Stimulated activated memory B cell treated with anti-CD40 and anti-IgM and Interleukin-4, amounts not matched to agents 10 μg/mL and 1 μg/mL and 100 μg/mL, for 72 hours (primary cell): Measurements from ENCODE around the gene LPP.

ENCODE experiments used
- ATAC-seq: fragments of 150-1000 bp; cut with Tn5 transposase; 2 replicates; pipeline ENCODE4 v1.10.0; 2021
- H3K27ac Mint-ChIP-seq: one replicate; pipeline ENCODE4 v1.8.0; 2022; ENCODE audit warnings: mild to moderate bottlenecking, mixed read lengths
- H3K27me3 Mint-ChIP-seq: one replicate; pipeline ENCODE4 v1.8.0; 2022; ENCODE audit warnings: mixed read lengths
- H3K36me3 Mint-ChIP-seq: one replicate; pipeline ENCODE4 v1.8.0; 2022; ENCODE audit warnings: mixed read lengths
- H3K4me1 Mint-ChIP-seq: one replicate; pipeline ENCODE4 v1.8.0; 2022; ENCODE audit warnings: mixed read lengths
- H3K4me3 Mint-ChIP-seq: one replicate; pipeline ENCODE4 v1.8.0; 2022; ENCODE audit warnings: mild to moderate bottlenecking, moderate library complexity, mixed read lengths
- H3K9me3 Mint-ChIP-seq: one replicate; pipeline ENCODE4 v1.8.0; 2022; ENCODE audit warnings: mixed read lengths

The LPP gene

DNA sequence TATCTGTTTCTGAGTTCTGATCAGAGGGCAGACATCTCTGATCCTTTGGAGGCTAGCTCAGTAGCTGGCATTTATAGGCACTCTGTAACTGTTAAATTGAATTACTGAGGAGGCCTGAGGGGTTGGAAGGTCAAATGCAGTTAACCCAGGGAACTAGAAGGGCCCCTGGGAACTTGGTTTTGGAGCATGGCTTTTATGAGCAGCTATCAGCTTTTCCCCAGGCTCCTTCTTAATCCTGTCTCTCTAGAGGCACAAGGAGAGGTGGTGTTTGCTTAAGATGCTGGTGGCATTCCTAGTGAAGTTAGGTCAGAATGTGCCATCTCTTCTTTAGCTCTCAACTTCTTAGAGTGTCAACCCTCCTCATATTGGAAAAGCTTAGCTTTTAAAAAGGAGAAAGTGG, 128.9 kb downstream of the LPP start:
- no peaks in the 10 kb centered on the region for H3K9me3 Mint-ChIP-seq
- H3K4me1 Mint-ChIP-seq: peaks cover 53% of the 10 kb centered on the region
- no peak for ATAC-seq
- H3K36me3 Mint-ChIP-seq: peaks cover 12% of the 10 kb centered on the region
- no peaks in the 10 kb centered on the region for H3K27me3 Mint-ChIP-seq
- H3K4me3 Mint-ChIP-seq: no peak overlapping the region
- H3K27ac Mint-ChIP-seq: peak overlapping the region; percentile 3

DNA sequence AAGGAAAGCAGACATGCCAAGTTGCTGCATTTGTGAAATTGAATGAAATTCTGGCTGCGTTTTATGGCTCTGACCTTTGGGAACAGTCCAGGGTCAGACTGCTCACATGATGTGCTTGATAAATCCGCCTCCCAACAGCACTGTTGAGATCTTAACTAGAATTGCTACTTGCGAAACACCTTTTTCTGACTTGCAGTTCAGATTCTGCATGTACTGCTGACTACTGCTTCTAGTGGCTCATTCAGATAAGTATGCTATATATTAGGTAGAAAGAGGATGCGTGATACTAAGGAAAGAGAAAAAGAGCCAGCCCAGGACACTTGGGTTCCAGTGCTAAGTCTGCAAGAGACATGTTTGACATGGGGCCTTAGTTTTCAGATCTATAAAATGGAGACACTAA, 129.4 kb downstream of the LPP start:
- ATAC-seq: no peak
- H3K9me3 Mint-ChIP-seq: no peaks in the 10 kb centered on the region

DNA sequence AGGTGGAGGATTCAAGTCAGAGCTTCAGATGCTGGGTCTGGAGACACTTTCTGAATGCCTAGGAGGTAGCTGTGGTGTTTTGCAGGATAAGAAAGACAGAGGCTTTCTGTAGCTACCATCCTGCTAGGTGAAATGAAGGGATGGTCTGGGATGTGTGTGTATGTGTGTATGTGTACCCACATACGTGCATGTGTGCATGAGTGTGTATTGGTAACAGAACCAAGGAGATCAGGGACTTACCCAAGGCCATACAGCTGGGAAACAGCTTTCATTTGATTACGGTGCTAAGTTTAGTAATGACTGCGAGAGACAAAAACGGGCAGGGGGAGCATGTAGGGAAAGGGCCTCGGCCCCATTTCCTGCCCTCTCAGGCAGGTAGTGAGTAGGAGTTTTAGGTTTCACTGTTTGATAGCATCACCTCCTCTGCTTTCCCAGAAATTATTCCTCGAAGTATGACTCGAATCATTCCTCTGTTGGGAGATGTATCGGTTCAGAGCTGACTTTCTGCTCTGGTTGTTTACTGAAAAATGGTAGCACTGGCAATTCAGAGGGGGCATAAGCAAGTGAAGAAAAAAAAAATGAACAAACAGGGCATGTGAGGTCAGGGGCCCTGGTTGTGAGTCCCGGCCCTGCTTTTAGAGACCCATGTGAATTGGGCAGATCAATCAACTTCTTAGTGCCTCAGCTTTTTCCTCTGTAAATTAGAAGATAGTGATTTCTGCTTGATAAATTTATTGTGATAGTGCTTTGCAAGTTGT, 130.7 kb downstream of the LPP start:
- no peaks in the 10 kb centered on the region for H3K27me3 Mint-ChIP-seq
- no peak overlapping the region for H3K4me3 Mint-ChIP-seq
- H3K27ac Mint-ChIP-seq: peak overlapping the region; percentile 46
- peaks cover 47% of the 10 kb centered on the region for H3K4me1 Mint-ChIP-seq
- peak; percentile 73 for ATAC-seq
- peaks cover 5% of the 10 kb centered on the region for H3K36me3 Mint-ChIP-seq
- no peaks in the 10 kb centered on the region for H3K9me3 Mint-ChIP-seq

More for the DNA sequence above, 129.4 kb downstream of the LPP start:
- Mint-ChIP-seq H3K36me3 (peaks cover 8% of the 10 kb centered on the region), H3K27ac (peak overlapping the region; percentile 46), H3K4me1 (peaks cover 51% of the 10 kb centered on the region), H3K27me3 (no peaks in the 10 kb centered on the region), H3K4me3 (no peak overlapping the region)

- Mint-ChIP-seq H3K4me1 (peaks cover 46% of the 10 kb centered on the region), H3K36me3 (peaks cover 9% of the 10 kb centered on the region), H3K9me3 (no peaks in the 10 kb centered on the region), H3K4me3 (no peak overlapping the region), H3K27me3 (no peaks in the 10 kb centered on the region), H3K27ac (no peak overlapping the region)
- no peak for ATAC-seq
Measured at GRCh38 chr3:188286087-188286513, 132.1 kb downstream of the LPP start.

DNA sequence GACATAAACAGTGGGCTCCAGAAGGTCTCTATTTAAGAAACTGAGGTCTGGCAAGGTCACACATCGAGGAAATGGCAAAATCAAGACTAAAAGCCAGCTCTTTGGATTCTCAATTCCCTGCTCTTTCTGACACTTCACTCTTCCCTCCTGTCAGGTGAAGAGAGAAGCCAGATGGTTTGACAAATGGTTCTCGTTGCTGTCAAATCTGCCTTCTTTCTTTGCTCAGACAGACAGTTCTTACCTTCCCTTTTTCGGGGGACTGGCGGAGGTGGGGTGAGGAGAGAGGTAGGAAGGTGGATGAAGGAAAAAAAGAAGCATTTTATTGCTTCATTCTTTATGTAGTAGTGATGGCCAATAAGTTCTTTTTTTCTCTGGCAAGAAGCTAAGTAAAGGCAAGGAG, 133.4 kb downstream of the LPP start:
- no peak for ATAC-seq
- peak overlapping the region; percentile 27 for H3K27ac Mint-ChIP-seq
- H3K4me3 Mint-ChIP-seq: no peak overlapping the region
- no peaks in the 10 kb centered on the region for H3K27me3 Mint-ChIP-seq
- no peaks in the 10 kb centered on the region for H3K9me3 Mint-ChIP-seq
- H3K4me1 Mint-ChIP-seq: peaks cover 51% of the 10 kb centered on the region
- H3K36me3 Mint-ChIP-seq: peaks cover 11% of the 10 kb centered on the region

DNA sequence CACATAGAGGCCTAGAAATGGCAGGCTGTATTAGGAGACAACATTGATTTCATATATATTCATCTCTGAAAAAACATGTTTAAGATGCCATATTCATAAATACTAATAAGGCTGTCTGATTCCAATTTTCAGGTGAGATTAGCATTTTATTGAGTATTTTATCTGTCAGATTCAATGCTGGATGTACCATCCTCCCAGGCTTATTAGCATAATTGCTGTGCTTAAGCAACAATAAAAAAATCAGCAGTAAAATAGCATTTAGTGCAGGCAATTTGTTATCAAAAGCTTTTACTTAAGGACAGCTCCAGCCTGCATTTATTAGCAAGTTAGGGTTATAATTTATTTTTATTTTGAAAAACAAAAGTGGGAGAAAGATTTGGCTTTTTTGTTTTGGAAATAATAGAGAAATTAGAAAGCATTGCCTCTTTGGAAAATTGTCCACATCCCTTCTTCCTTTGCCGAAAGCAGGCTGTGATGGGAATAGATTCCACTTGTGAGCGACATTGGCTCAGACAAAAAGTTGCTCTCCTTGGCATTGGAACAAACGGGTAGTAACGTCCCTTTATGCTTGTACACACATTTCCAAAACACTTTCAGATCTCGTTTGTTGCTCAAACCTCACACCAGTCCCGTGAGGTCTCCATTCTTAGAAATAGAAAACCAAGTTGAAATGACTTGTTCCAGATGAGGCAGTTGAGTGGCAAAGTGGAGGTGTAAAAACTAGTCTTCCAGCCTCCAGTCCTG, 134.0 kb downstream of the LPP start:
- H3K27ac Mint-ChIP-seq: peak overlapping the region; percentile 27
- H3K36me3 Mint-ChIP-seq: peaks cover 11% of the 10 kb centered on the region
- H3K4me3 Mint-ChIP-seq: no peak overlapping the region
- no peaks in the 10 kb centered on the region for H3K27me3 Mint-ChIP-seq
- H3K4me1 Mint-ChIP-seq: peaks cover 51% of the 10 kb centered on the region
- ATAC-seq: no peak
- no peaks in the 10 kb centered on the region for H3K9me3 Mint-ChIP-seq

GRCh38 chr3:188292251-188292650, 138.3 kb downstream of the LPP start:
- Mint-ChIP-seq H3K27me3 (no peaks in the 10 kb centered on the region), H3K27ac (no peak overlapping the region), H3K9me3 (no peaks in the 10 kb centered on the region), H3K36me3 (peaks cover 6% of the 10 kb centered on the region), H3K4me3 (no peak overlapping the region), H3K4me1 (peaks cover 69% of the 10 kb centered on the region)
- no peak for ATAC-seq

DNA sequence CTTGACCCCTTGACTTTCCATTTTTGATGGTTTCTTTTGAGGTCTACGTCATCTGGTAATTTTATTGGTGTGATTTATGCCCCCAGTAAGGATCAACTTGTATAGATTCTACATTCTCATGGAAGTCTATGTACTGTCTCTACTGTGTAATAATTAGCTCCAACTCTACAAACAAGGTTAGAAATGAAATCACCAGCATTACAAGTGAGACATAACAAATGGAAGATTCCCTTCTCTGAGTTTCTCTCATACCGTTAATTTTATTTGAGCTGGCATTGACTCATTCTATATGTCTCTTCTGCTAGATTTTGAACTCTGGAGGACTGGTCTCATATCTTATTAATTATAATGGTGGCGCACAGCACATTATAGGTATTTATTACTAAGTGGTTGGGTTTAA, 138.9 kb downstream of the LPP start:
- Mint-ChIP-seq H3K4me3 (no peak overlapping the region), H3K36me3 (peaks cover 6% of the 10 kb centered on the region), H3K9me3 (no peaks in the 10 kb centered on the region), H3K27ac (no peak overlapping the region), H3K4me1 (peaks cover 75% of the 10 kb centered on the region), H3K27me3 (no peaks in the 10 kb centered on the region)
- no peak for ATAC-seq

GRCh38 chr3:188294113-188294512, 140.2 kb downstream of the LPP start:
- H3K36me3 Mint-ChIP-seq: peaks cover 6% of the 10 kb centered on the region
- H3K27me3 Mint-ChIP-seq: no peaks in the 10 kb centered on the region
- no peak overlapping the region for H3K4me3 Mint-ChIP-seq
- H3K27ac Mint-ChIP-seq: peak overlapping the region; percentile 1
- H3K9me3 Mint-ChIP-seq: no peaks in the 10 kb centered on the region
- ATAC-seq: no peak
- H3K4me1 Mint-ChIP-seq: peaks cover 83% of the 10 kb centered on the region

GRCh38 chr3:188294823-188295487, 141.0 kb downstream of the LPP start:
- Mint-ChIP-seq H3K4me3 (no peak overlapping the region), H3K27me3 (no peaks in the 10 kb centered on the region), H3K36me3 (peaks cover 6% of the 10 kb centered on the region), H3K4me1 (peaks cover 89% of the 10 kb centered on the region), H3K27ac (peak overlapping the region; percentile 1), H3K9me3 (no peaks in the 10 kb centered on the region)
- no peak for ATAC-seq

DNA sequence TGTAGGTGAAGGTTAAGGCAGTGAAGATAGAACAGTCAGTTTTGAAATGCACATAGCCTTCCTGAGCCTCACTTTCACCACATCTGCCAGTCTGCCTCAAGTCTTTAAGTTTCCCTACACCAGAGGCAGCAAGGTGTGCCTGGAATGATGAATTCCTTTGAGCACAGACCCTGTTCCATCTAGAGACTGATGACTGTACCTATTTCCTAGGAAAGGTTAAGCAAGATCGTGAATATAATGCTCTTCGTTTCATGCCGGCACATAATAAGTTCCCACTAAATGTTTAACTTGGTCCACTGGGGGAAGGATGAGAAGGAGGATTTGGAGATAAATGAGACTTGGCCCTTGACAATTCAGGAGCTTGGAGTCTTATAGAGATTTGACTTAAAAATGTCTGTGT, 141.9 kb downstream of the LPP start:
- peaks cover 91% of the 10 kb centered on the region for H3K4me1 Mint-ChIP-seq
- ATAC-seq: no peak
- no peak overlapping the region for H3K4me3 Mint-ChIP-seq
- H3K36me3 Mint-ChIP-seq: peaks cover 4% of the 10 kb centered on the region
- H3K27me3 Mint-ChIP-seq: no peaks in the 10 kb centered on the region
- H3K9me3 Mint-ChIP-seq: no peaks in the 10 kb centered on the region
- H3K27ac Mint-ChIP-seq: peak overlapping the region; percentile 1

- peak; percentile 87 for ATAC-seq
- Mint-ChIP-seq H3K4me1 (peaks cover 89% of the 10 kb centered on the region), H3K27me3 (no peaks in the 10 kb centered on the region), H3K9me3 (no peaks in the 10 kb centered on the region), H3K36me3 (no peaks in the 10 kb centered on the region), H3K27ac (peak overlapping the region; percentile 3), H3K4me3 (no peak overlapping the region)
Measured at GRCh38 chr3:188296761-188297612, 143.0 kb downstream of the LPP start.

DNA sequence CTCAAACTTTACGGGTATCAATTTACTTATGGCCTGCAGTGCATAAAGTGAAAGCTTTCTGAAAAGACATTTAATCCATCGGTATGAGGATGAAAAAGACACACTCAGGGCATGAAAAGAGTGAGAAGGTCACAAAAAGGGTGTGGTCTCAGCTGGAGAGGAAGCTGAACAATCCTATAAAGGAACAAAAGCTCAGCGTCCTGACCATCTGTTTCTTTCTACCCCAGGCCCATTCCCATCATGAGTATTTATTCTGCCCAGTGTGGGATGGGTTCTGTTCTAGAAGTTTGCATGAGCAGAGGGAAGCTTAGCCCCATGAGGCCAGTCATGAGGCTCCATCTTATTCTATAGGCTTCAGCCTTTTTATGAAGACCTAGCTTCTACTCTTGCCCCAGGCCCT, 144.6 kb downstream of the LPP start:
- peak overlapping the region; percentile 81 for H3K27ac Mint-ChIP-seq
- ATAC-seq: peak; percentile 3
- no peaks in the 10 kb centered on the region for H3K9me3 Mint-ChIP-seq
- peak overlapping the region; percentile 24 for H3K4me3 Mint-ChIP-seq
- H3K36me3 Mint-ChIP-seq: peaks cover 5% of the 10 kb centered on the region
- peaks cover 89% of the 10 kb centered on the region for H3K4me1 Mint-ChIP-seq
- H3K27me3 Mint-ChIP-seq: no peaks in the 10 kb centered on the region

DNA sequence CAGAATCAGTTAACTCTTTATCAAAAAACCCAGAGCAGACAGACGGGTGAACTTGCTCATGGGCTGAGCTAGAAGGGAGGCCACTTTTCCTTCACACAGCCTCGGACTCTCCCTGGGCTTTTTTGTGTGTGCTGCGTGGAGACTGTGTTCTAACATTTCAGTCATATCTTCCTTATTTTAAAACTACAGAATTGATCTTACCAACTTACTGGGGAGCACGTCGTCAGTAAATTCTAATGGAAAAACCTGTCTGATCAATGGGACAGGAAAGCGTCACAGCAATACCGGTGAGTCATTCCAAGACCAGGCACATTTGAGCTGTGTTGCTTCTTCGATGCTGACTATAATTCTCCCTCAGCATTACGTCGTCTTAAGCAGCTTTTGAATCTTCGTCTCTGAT, 145.1 kb downstream of the LPP start:
- peaks cover 85% of the 10 kb centered on the region for H3K4me1 Mint-ChIP-seq
- peak; percentile 51 for ATAC-seq
- H3K36me3 Mint-ChIP-seq: peaks cover 5% of the 10 kb centered on the region
- peak overlapping the region; percentile 81 for H3K27ac Mint-ChIP-seq
- H3K9me3 Mint-ChIP-seq: no peaks in the 10 kb centered on the region
- no peaks in the 10 kb centered on the region for H3K27me3 Mint-ChIP-seq
- H3K4me3 Mint-ChIP-seq: peak overlapping the region; percentile 24

DNA sequence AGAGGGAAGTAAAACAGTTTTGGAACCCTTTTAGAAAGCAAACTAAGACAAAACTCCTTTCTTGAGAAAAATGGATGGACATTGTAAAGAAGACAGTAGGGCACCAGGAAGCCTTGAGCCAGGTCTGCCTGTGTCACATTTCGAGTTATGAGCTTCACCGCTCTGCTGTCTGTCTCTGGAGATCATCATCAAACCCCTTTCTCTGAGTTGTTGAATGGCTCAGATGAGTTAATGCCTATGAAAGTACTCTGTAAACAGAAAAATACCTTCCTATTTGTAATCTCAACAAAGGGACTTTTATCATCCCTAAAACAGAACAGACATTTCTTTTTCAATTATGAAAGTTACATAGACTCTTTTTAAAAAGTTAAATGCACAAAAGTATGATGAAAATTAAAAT, 145.8 kb downstream of the LPP start:
- Mint-ChIP-seq H3K27me3 (no peaks in the 10 kb centered on the region), H3K27ac (peak overlapping the region; percentile 81), H3K36me3 (peaks cover 5% of the 10 kb centered on the region), H3K4me3 (peak overlapping the region; percentile 24), H3K4me1 (peaks cover 83% of the 10 kb centered on the region), H3K9me3 (no peaks in the 10 kb centered on the region)
- no peak for ATAC-seq
